Endothelial cell of umbilical vein (primary cell): ENCODE results near the gene MUC20.
"Not testable (repeated sequence)": the region's sequence is repeated elsewhere in the genome, so short reads cannot be mapped to it uniquely, and the experiment has no call there.

ENCODE experiments used
- CTCF ChIP-seq, 2 donors: IDR thresholded peaks; 1 replicate in 1 of 2; 2 replicates in 1 of 2; pipeline ENCODE4 v1.5.1; 2011; ENCODE audit warnings: low read length in 2 of 2, mild to moderate bottlenecking in 2 of 2, moderate library complexity in 2 of 2, control low read depth in 1 of 2, inconsistent platforms in 1 of 2, low read depth in 1 of 2; ENCODE audit not compliant: insufficient read depth in 1 of 2; ENCODE audit errors: extremely low read depth in 1 of 2
- MAX ChIP-seq: IDR thresholded peaks from 2 replicates; pipeline ENCODE4 v1.6.1; 2011; ENCODE audit not compliant: insufficient read depth, insufficient read length
- MYC ChIP-seq: IDR thresholded peaks from one replicate; pipeline ENCODE4 v1.6.1; 2011; ENCODE audit warnings: mild to moderate bottlenecking, low read depth, low read length

- not testable (repeated sequence) for TF ChIP-seq MAX; CTCF (IDR thresholded peaks at IDR 0.05; ENCODE audit: extremely low read depth in 1 of 2, insufficient read depth in 1 of 2, low read depth in 1 of 2, low read length in 2 of 2); MYC
Measured at GRCh38 chr3:195712535-195712910, 8.3 kb upstream of the MUC20 start.
